Measurements from ENCODE around the gene KRT73.

DNA sequence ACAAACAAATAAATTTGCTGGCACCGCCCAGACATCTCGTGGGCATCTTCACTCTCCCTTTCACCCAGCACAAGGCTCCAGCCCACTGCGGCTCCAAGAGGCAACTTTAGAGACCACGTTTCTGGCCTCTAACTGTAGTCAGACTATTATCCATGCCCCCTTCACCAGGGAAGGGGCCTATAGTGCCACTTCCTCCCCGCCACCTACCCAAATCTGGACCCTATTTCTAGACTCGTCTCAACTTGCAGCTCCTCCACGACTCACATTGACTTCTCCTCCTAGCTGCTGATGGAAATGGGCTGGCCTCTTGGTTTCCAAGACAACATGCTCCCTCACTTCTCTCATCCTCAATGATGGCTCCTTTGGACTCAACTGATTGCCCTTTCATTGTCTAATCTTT is 49.6 kb upstream of the KRT73 start:
- TF ChIP-seq, protein P1, sequence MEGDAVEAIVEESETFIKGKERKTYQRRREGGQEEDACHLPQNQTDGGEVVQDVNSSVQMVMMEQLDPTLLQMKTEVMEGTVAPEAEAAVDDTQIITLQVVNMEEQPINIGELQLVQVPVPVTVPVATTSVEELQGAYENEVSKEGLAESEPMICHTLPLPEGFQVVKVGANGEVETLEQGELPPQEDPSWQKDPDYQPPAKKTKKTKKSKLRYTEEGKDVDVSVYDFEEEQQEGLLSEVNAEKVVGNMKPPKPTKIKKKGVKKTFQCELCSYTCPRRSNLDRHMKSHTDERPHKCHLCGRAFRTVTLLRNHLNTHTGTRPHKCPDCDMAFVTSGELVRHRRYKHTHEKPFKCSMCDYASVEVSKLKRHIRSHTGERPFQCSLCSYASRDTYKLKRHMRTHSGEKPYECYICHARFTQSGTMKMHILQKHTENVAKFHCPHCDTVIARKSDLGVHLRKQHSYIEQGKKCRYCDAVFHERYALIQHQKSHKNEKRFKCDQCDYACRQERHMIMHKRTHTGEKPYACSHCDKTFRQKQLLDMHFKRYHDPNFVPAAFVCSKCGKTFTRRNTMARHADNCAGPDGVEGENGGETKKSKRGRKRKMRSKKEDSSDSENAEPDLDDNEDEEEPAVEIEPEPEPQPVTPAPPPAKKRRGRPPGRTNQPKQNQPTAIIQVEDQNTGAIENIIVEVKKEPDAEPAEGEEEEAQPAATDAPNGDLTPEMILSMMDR (conservative IDR thresholded peaks at IDR 0.05 in 1 of 2, IDR thresholded peaks at IDR 0.05 in 1 of 2; ENCODE audit: extremely low read depth in 1 of 2, insufficient read depth in 1 of 2, low read depth in 1 of 2, low read length in 2 of 2), result no peak
- no peak for TF ChIP-seq EZH2 (IDR thresholded peaks at IDR 0.05; ENCODE audit: borderline replicate concordance, low read length)
